ENCODE measurements around the gene GABPB2.

The GABPB2 gene

GRCh38 chr1:151047591-151047924, 23.0 kb upstream of the GABPB2 start, which contains the start of gene C1orf56:
Gene C1orf56, plus strand, starts transcription at chr1:151047751. Its CDS starts 97 bp downstream, at chr1:151047848.
- peak; percentile 79 for DNase-seq (ENCODE audit: insufficient read length, low spot score)
- FAIRE-seq, result peak; percentile 71
- TF ChIP-seq POLR2A (IDR thresholded peaks at IDR 0.05; ENCODE audit: low read depth, low read length) (0 out of 2 replicates have a peak, but pooled peaks have one; percentile 45), TAF1 (IDR thresholded peaks at IDR 0.05; ENCODE audit: low read depth, low read length) (no peak), SPI1 (IDR thresholded peaks at IDR 0.05; ENCODE audit: low read depth, low read length) (no peak)

- TF ChIP-seq TAF1 (IDR thresholded peaks at IDR 0.05; ENCODE audit: low read depth, low read length) (no peak), SPI1 (IDR thresholded peaks at IDR 0.05; ENCODE audit: low read depth, low read length) (no peak), PAX5 (IDR thresholded peaks at IDR 0.05; ENCODE audit: insufficient read depth, low read length, severe bottlenecking) (no peak), POU2F2 (IDR thresholded peaks at IDR 0.05; ENCODE audit: low read depth, low read length) (no peak), POLR2AphosphoS5 (IDR thresholded peaks at IDR 0.05; ENCODE audit: low read depth, low read length) (peak; percentile 63), POLR2A (IDR thresholded peaks at IDR 0.05; ENCODE audit: low read depth, low read length) (0 out of 2 replicates have a peak, but pooled peaks have one; percentile 23)
- DNase-seq (ENCODE audit: insufficient read length, low spot score), result peak; percentile 67
- FAIRE-seq, result peak; percentile 71
These were observed 22.5 kb upstream of the GABPB2 start for GRCh38 chr1:151047925-151048644.

DNA sequence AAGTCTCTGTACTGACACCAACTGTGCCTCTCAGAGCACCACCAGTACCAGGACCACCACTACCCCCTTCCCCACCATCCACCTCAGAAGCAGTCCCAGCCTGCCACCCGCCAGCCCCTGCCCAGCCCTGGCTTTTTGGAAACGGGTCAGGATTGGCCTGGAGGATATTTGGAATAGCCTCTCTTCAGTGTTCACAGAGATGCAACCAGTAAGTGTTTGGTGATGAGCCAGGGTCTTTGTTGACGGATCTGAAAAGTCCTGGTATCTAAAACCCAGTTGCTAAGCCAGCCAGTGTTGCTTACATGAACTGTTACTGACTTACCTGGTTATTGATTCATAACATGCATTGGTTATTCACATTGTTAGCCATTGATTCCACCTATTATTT, 21.9 kb upstream of the GABPB2 start:
- FAIRE-seq (no peak), DNase-seq (ENCODE audit: insufficient read length, low spot score) (no peak)
- no peak for TF ChIP-seq POU2F2 (IDR thresholded peaks at IDR 0.05; ENCODE audit: low read depth, low read length)

GRCh38 chr1:151049458-151049857, 21.1 kb upstream of the GABPB2 start:
- no peak for DNase-seq (ENCODE audit: insufficient read length, low spot score)
- peak; percentile 57; the same call in 1 of the 2 replicates for TF ChIP-seq POLR2AphosphoS5 (IDR thresholded peaks at IDR 0.05; ENCODE audit: low read depth, low read length)
- no peak for TF ChIP-seq TAF1 (IDR thresholded peaks at IDR 0.05; ENCODE audit: low read depth, low read length)
- FAIRE-seq, result no peak

DNA sequence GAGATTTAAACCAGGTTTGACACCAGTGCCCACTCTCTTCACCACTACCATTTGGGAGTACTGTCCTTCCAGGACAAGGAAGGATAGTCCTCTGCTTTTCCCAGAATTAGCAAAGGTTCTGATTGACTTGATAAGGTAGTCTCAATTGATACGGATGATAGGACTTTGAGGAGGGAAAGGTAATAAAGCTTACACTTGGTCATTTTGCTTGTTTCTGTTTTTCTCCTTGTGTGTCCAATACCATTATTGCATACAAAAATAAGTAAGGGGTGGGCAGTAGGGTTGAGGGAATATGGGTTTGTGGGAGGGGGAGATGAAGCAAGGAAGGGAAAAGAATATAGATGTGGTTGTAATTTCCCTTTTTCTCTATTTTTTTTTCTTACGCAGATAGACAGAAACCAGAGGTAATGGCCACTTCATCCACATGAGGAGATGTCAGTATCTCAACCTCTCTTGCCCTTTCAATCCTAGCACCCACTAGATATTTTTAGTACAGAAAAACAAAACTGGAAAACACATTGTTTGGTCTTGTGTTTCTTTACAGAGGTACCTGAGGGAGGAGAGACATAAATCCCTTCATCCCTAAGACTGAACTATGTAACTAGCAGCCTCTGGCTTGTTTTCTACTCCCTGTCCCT, 20.4 kb upstream of the GABPB2 start:
- FAIRE-seq, result no peak
- no peak for DNase-seq (ENCODE audit: insufficient read length, low spot score)
- TF ChIP-seq SPI1 (IDR thresholded peaks at IDR 0.05; ENCODE audit: low read depth, low read length) (no peak), POLR2A (IDR thresholded peaks at IDR 0.05; ENCODE audit: low read depth, low read length) (peak; percentile 51; the same call in 1 of the 2 replicates)

GRCh38 chr1:151051356-151052009, 19.1 kb upstream of the GABPB2 start:
- FAIRE-seq (no peak), DNase-seq (ENCODE audit: insufficient read length, low spot score) (no peak)
- TF ChIP-seq POU2F2 (IDR thresholded peaks at IDR 0.05; ENCODE audit: low read depth, low read length), result 0 out of 2 replicates have a peak, but pooled peaks have one; percentile 9
- peak; percentile 62 for TF ChIP-seq POLR2AphosphoS5 (IDR thresholded peaks at IDR 0.05; ENCODE audit: low read depth, low read length)
- TF ChIP-seq TAF1 (IDR thresholded peaks at IDR 0.05; ENCODE audit: low read depth, low read length), result no peak
- no peak for TF ChIP-seq PAX5 (IDR thresholded peaks at IDR 0.05; ENCODE audit: insufficient read depth, low read length, severe bottlenecking)
- peak; percentile 59 for TF ChIP-seq POLR2A (IDR thresholded peaks at IDR 0.05; ENCODE audit: low read depth, low read length)
- no peak for TF ChIP-seq SPI1 (IDR thresholded peaks at IDR 0.05; ENCODE audit: low read depth, low read length)

DNA sequence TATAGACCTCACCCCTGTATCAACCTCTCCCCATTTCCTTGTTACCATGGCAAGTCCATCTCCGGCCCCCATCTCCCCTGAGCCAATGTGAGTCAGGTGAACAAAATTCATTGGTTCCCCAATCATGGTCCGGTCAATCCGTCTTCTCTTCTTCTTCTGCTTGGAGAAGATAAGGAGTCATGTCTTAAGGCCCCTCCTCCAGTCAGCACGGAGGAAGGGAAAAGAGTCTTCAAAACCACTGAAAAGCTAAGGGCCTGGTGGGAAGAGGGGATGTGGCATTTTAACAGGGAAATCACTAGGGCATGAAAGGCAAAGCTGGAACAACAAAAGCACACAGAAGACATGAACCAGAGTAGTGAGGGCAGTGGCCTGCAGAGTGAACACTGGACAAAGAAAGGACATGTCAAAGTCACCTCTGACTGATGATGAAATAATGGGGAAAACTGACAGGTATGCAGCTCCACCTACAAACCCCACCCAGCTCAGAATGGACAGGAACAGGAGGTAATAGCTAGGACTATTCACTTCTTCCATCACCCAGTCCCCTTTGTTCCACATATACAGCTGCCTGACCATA, 15.5 kb upstream of the GABPB2 start:
- FAIRE-seq (no peak), DNase-seq (ENCODE audit: insufficient read length, low spot score) (no peak)
- TF ChIP-seq POLR2AphosphoS5 (IDR thresholded peaks at IDR 0.05; ENCODE audit: low read depth, low read length) (no peak), SPI1 (IDR thresholded peaks at IDR 0.05; ENCODE audit: low read depth, low read length) (no peak)

- TF ChIP-seq PAX5 (IDR thresholded peaks at IDR 0.05; ENCODE audit: insufficient read depth, low read length, severe bottlenecking) (no peak), POLR2A (IDR thresholded peaks at IDR 0.05; ENCODE audit: low read depth, low read length) (no peak), SPI1 (IDR thresholded peaks at IDR 0.05; ENCODE audit: low read depth, low read length) (no peak)
- DNase-seq (ENCODE audit: insufficient read length, low spot score) (no peak), FAIRE-seq (no peak)
These were observed 15.0 kb upstream of the GABPB2 start for GRCh38 chr1:151055581-151055980.

GRCh38 chr1:151056149-151056548, 14.4 kb upstream of the GABPB2 start:
- FAIRE-seq, result no peak
- TF ChIP-seq SPI1 (IDR thresholded peaks at IDR 0.05; ENCODE audit: low read depth, low read length) (no peak), POU2F2 (IDR thresholded peaks at IDR 0.05; ENCODE audit: low read depth, low read length) (no peak), POLR2A (IDR thresholded peaks at IDR 0.05; ENCODE audit: low read depth, low read length) (peak; percentile 30; the same call in 1 of the 2 replicates), TAF1 (IDR thresholded peaks at IDR 0.05; ENCODE audit: low read depth, low read length) (no peak), POLR2AphosphoS5 (IDR thresholded peaks at IDR 0.05; ENCODE audit: low read depth, low read length) (no peak), PAX5 (IDR thresholded peaks at IDR 0.05; ENCODE audit: insufficient read depth, low read length, severe bottlenecking) (no peak)
- DNase-seq (ENCODE audit: insufficient read length, low spot score), result no peak

GRCh38 chr1:151058692-151059091, 11.9 kb upstream of the GABPB2 start:
- no peak for FAIRE-seq
- no peak for DNase-seq (ENCODE audit: insufficient read length, low spot score)
- no peak for TF ChIP-seq TAF1 (IDR thresholded peaks at IDR 0.05; ENCODE audit: low read depth, low read length)
- no peak for TF ChIP-seq PAX5 (IDR thresholded peaks at IDR 0.05; ENCODE audit: insufficient read depth, low read length, severe bottlenecking)
- no peak for TF ChIP-seq POLR2A (IDR thresholded peaks at IDR 0.05; ENCODE audit: low read depth, low read length)
- no peak for TF ChIP-seq POU2F2 (IDR thresholded peaks at IDR 0.05; ENCODE audit: low read depth, low read length)
- no peak for TF ChIP-seq POLR2AphosphoS5 (IDR thresholded peaks at IDR 0.05; ENCODE audit: low read depth, low read length)
- no peak for TF ChIP-seq SPI1 (IDR thresholded peaks at IDR 0.05; ENCODE audit: low read depth, low read length)
